GM21367 (cell line): ENCODE results near the gene MR1.

Experiments
- ATAC-seq: cut with Tn5 transposase; IDR thresholded peaks from one replicate; pipeline ENCODE4 v1.9.1; 2021; ENCODE audit not compliant: unreplicated experiment

MR1 gene

DNA sequence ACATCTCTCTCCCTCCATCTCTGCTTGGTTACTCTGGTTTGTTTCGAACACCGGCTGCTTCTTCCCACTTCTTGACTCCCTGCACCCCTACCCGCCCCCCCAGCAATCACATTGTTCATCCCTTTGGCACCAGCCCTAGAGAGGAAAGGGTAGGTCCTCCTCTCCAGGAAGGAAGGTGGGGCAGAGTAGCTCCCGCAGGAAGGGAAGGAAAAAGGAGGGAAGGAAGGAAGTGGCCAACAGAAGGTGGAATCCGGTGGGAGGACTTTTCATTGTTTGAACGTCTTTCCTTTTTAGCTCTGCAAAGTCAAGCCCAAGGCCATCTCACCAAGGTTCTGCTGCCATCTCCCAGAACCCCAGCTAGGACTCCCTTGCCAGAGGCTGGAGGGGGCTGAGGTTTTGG, 72.7 kb downstream of the MR1 start:
- no peak for ATAC-seq

DNA sequence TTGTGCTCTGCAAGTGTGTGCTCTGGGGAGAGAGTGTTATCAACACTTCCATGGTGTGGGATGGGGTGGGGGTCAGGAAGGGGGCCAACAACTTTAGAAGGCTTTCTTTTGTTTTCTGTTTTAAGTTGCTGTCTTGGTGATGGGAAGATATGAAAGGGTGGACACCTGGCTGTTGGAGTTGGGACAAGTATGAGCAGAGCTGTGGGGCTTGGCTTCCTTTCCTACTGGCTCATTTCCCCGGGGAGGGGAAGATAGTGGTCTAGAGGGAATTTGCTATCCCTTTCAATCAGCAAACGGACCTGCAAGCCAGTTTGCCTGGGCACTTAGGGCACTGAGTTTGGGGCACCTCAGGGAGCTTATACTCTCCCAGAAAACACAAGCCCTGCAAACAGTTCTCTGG, 73.9 kb downstream of the MR1 start:
- ATAC-seq: no peak

DNA sequence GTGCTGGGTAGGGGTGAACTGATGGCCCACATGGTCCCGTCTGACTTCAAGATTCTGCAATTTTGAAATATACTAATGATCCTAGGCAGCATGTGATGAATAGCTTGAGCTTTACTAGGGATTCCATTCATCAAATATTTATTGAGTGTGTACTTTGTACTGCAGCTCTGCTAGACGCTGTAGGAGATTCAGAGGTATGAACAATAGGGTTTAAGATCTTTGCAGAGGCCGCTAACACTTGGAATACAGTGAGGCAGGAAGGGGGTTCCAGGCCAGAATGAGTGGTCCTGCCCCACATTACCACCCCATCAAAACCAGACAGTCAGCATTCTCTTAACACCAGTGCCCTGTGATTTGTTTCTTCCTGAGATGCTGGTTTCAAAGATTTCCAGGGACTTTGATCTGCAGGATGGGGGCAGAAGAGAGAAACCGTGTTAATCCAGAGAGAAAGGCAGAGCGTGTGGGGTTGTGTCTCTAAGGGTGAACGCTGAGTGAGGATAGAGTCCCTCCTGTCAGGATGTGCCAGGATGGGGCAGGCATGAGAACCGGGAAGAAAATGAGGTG, 74.6 kb downstream of the MR1 start:
- no peak for ATAC-seq

DNA sequence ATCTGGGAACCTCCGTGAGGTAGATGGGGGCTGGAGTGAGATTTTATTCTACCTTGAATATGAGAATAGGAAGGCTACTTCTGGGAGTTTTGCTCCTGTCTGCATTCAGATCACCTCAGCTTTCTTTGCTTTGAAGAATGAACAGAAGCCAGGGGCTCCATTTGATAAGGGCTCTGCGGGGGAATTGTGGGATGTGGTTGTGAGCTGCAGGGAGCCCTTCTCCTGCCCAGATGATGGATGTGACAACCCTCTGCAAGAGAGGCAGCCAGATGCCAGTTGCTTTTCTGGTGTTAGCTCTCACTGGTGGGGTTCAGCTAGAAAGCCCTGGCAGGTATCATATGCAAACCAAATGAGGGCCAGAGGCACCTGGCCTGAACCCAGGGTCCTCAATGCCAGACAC, 76.2 kb downstream of the MR1 start:
- no peak for ATAC-seq
